Measurements from ENCODE around the gene SH2D7.

Gene SH2D7

DNA sequence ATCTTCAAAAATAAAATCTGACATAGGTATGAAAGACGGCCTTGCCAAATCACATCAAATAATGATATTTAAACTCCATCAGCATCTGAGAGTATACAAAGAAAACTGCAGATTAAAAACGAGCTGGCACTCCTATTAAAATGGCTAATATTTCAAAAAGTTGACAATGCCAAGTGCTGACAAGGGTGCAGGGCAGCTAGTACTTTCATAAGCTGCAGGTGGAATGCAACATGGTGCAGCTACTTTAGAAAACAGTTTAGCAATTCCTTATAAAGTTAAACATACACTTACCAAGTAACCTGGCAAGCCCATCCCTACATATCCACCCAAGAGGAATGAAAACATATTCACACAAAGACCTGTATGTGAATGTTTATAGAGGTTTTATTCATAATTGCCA is 37.8 kb upstream of the SH2D7 start:
- H3K4me2 ChIP-seq (ENCODE audit: low read length), result no peak overlapping the region
- H3K18ac ChIP-seq (ENCODE audit: low read length), result no peak overlapping the region
- no peak overlapping the region for H4K91ac ChIP-seq (ENCODE audit: low read depth, low read length)
- H3K4me1 ChIP-seq (ENCODE audit: control insufficient read depth in 1 of 2, insufficient read depth in 2 of 2, low read length in 2 of 2), result peaks cover 13 to 14% of the 10 kb centered on the region in 2 experiments
- no peak overlapping the region for H3K23ac ChIP-seq (ENCODE audit: low read length)
- H2BK120ac ChIP-seq (ENCODE audit: insufficient read depth, low read length, poor library complexity), result no peak overlapping the region
- no peak overlapping the region for H4K12ac ChIP-seq (ENCODE audit: low read depth, low read length)
- peaks cover 2% of the 10 kb centered on the region for H3K79me1 ChIP-seq (ENCODE audit: low read length)
- H3K4ac ChIP-seq (ENCODE audit: low read depth, low read length), result no peak overlapping the region
- H4K8ac ChIP-seq (ENCODE audit: low read depth, low read length), result no peak overlapping the region
- H2AFZ ChIP-seq (ENCODE audit: insufficient read depth, low read length, poor library complexity), result no peak overlapping the region
- H3K9me3 ChIP-seq (ENCODE audit: insufficient read depth, low read depth, low read length), result no peaks in the 10 kb centered on the region
- WGBS (ENCODE audit: extremely low coverage, insufficient coverage, insufficient read length), result no CpG with 5 or more reads among the region's 2 CpGs
- no peaks in the 10 kb centered on the region for H3K79me2 ChIP-seq (ENCODE audit: control insufficient read depth, insufficient read depth, low read length, poor library complexity)
- DNase-seq, result no peak
- no peak overlapping the region for H2BK12ac ChIP-seq (ENCODE audit: low read length)
- no peak overlapping the region for H2AK5ac ChIP-seq (ENCODE audit: low read length)
- H3K27ac ChIP-seq (ENCODE audit: low read depth, low read length), result no peak overlapping the region
- peaks cover 0 to 3% of the 10 kb centered on the region in 2 experiments for H3K36me3 ChIP-seq (ENCODE audit: control insufficient read depth in 1 of 2, insufficient read depth in 2 of 2, low read length in 2 of 2)
- H3K9ac ChIP-seq (ENCODE audit: low read length), result no peak overlapping the region
- H3K27me3 ChIP-seq (ENCODE audit: insufficient read depth, low read length), result no peaks in the 10 kb centered on the region
- H3K4me3 ChIP-seq (ENCODE audit: low read depth, low read length), result no peak overlapping the region
- no peak overlapping the region for H2BK5ac ChIP-seq (ENCODE audit: low read depth, low read length, poor library complexity)
- H3K14ac ChIP-seq (ENCODE audit: low read length), result no peak overlapping the region

DNA sequence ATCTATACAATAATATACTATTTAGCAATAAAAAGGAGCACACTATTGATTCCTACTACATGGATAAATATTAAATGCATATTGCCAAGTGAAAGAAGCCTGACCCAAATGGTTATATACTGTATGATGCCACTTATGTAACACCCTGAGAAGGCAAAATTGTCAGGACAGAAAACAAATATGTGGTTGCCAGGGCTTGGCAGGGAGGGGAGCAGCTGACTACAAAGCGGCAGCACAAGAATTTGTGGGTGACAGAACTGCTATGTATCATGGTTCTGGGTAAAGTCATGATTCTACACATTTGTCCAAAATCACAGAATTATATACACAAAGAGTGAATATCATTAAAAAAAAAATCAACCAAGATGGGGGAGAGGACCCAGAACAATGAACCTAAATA is 37.4 kb upstream of the SH2D7 start:
- H3K79me1 ChIP-seq (ENCODE audit: low read length), result peaks cover 2% of the 10 kb centered on the region
- no peak overlapping the region for H4K91ac ChIP-seq (ENCODE audit: low read depth, low read length)
- H2BK120ac ChIP-seq (ENCODE audit: insufficient read depth, low read length, poor library complexity), result no peak overlapping the region
- H3K27me3 ChIP-seq (ENCODE audit: insufficient read depth, low read length), result no peaks in the 10 kb centered on the region
- H3K27ac ChIP-seq (ENCODE audit: low read depth, low read length), result no peak overlapping the region
- no peaks in the 10 kb centered on the region for H3K9me3 ChIP-seq (ENCODE audit: insufficient read depth, low read depth, low read length)
- H3K4me3 ChIP-seq (ENCODE audit: low read depth, low read length), result no peak overlapping the region
- no peak overlapping the region for H2AFZ ChIP-seq (ENCODE audit: insufficient read depth, low read length, poor library complexity)
- WGBS (ENCODE audit: extremely low coverage, insufficient coverage, insufficient read length), result no CpG with 5 or more reads among the region's 1 CpG
- no peak overlapping the region for H4K12ac ChIP-seq (ENCODE audit: low read depth, low read length)
- no peak overlapping the region for H3K23ac ChIP-seq (ENCODE audit: low read length)
- H3K18ac ChIP-seq (ENCODE audit: low read length), result no peak overlapping the region
- DNase-seq, result no peak
- peaks cover 11 to 14% of the 10 kb centered on the region in 2 experiments for H3K4me1 ChIP-seq (ENCODE audit: control insufficient read depth in 1 of 2, insufficient read depth in 2 of 2, low read length in 2 of 2)
- H3K4ac ChIP-seq (ENCODE audit: low read depth, low read length), result no peak overlapping the region
- H3K36me3 ChIP-seq (ENCODE audit: control insufficient read depth in 1 of 2, insufficient read depth in 2 of 2, low read length in 2 of 2), result peaks cover 0 to 3% of the 10 kb centered on the region in 2 experiments
- no peak overlapping the region for H3K14ac ChIP-seq (ENCODE audit: low read length)
- no peaks in the 10 kb centered on the region for H3K79me2 ChIP-seq (ENCODE audit: control insufficient read depth, insufficient read depth, low read length, poor library complexity)
- H4K8ac ChIP-seq (ENCODE audit: low read depth, low read length), result no peak overlapping the region
- H2BK5ac ChIP-seq (ENCODE audit: low read depth, low read length, poor library complexity), result no peak overlapping the region
- H2AK5ac ChIP-seq (ENCODE audit: low read length), result no peak overlapping the region
- no peak overlapping the region for H3K9ac ChIP-seq (ENCODE audit: low read length)
- H3K4me2 ChIP-seq (ENCODE audit: low read length), result no peak overlapping the region
- H2BK12ac ChIP-seq (ENCODE audit: low read length), result no peak overlapping the region

DNA sequence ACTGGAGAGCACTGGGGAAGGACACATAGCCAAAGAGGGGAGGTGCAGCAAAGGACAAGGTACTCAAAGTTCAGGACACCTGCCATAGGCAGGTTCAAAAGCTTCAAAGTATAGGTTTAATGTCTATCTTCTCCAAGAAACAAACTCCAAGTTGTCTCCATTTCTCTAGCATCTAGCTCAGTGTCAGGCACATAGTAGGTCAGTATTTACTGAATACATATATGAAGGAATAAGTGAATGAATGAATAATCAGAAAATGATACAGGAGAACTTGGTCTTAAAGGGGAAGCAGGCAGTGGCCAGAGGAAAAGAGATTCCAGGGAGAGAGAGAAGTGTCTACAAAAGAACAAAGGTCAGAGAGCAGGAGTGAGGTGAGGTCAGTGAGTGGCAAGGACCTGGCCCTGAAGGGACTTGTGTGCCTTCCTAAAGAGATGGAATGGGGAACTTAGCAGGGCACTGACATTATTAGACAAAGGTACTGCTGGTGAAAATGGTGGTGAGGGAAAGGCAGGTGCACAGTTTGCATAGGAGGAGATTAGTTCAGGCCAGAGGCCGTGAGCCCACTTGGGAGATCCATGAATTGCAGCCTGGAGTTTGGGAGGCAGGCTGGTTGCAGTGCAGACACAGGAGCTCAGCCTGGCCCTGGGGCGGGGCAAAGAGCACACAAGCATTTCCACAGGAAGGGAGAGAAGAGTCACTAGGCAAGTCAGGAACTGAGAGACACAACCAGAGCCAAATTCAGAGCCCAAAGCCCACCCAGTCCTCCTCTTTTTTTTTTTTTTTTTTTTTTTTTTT is 36.2 kb upstream of the SH2D7 start:
- Histone ChIP-seq H3K9me3 (ENCODE audit: insufficient read depth, low read depth, low read length) (no peaks in the 10 kb centered on the region), H3K4me3 (ENCODE audit: low read depth, low read length) (no peak overlapping the region), H2AK5ac (ENCODE audit: low read length) (no peak overlapping the region), H2BK5ac (ENCODE audit: low read depth, low read length, poor library complexity) (no peak overlapping the region), H3K4ac (ENCODE audit: low read depth, low read length) (no peak overlapping the region), H3K4me1 (ENCODE audit: control insufficient read depth in 1 of 2, insufficient read depth in 2 of 2, low read length in 2 of 2) (peaks cover 6 to 11% of the 10 kb centered on the region in 2 experiments), H4K8ac (ENCODE audit: low read depth, low read length) (no peak overlapping the region), H3K23ac (ENCODE audit: low read length) (no peak overlapping the region), H3K79me1 (ENCODE audit: low read length) (peaks cover 2% of the 10 kb centered on the region), H4K91ac (ENCODE audit: low read depth, low read length) (no peak overlapping the region), H3K9ac (ENCODE audit: low read length) (no peak overlapping the region), H3K27me3 (ENCODE audit: insufficient read depth, low read length) (no peaks in the 10 kb centered on the region), H3K79me2 (ENCODE audit: control insufficient read depth, insufficient read depth, low read length, poor library complexity) (no peaks in the 10 kb centered on the region), H2BK12ac (ENCODE audit: low read length) (no peak overlapping the region), H3K14ac (ENCODE audit: low read length) (no peak overlapping the region), H2BK120ac (ENCODE audit: insufficient read depth, low read length, poor library complexity) (no peak overlapping the region), H4K12ac (ENCODE audit: low read depth, low read length) (no peak overlapping the region), H3K4me2 (ENCODE audit: low read length) (no peak overlapping the region), H3K27ac (ENCODE audit: low read depth, low read length) (no peak overlapping the region), H3K18ac (ENCODE audit: low read length) (no peak overlapping the region), H3K36me3 (ENCODE audit: control insufficient read depth in 1 of 2, insufficient read depth in 2 of 2, low read length in 2 of 2) (peaks cover 0 to 3% of the 10 kb centered on the region in 2 experiments), H2AFZ (ENCODE audit: insufficient read depth, low read length, poor library complexity) (no peak overlapping the region)
- no CpG with 5 or more reads among the region's 2 CpGs for WGBS (ENCODE audit: extremely low coverage, insufficient coverage, insufficient read length)
- no peak for DNase-seq

DNA sequence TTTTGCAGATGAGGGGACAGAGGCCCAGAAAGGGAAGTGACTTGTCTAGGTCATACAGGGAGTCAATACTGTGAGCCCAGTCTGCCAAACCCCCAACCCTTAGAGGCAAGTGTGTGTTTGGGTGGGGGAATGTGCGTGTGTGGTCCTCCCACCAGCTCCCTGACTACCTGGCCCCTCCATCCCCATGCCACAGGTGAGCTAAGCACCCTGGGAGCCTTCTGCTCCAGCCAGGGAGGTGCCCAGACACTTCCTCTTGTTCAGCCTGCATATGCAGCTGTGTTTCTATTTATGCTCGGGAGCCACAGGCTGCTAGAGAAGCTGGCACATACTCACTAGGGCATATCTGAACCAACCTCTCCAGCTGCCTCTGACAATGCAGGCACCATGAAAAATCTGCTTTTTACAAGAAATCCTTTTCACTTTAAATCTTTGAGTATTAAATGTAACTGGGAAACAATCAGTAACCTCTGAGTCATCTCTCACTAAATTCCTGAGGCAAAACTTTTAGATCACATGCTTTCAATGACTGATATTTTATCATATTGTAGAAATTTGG is 35.6 kb upstream of the SH2D7 start:
- no peak overlapping the region for H3K4me2 ChIP-seq (ENCODE audit: low read length)
- no peaks in the 10 kb centered on the region for H3K79me2 ChIP-seq (ENCODE audit: control insufficient read depth, insufficient read depth, low read length, poor library complexity)
- H2AK5ac ChIP-seq (ENCODE audit: low read length), result peak overlapping the region; percentile 42
- no peak overlapping the region for H2BK120ac ChIP-seq (ENCODE audit: insufficient read depth, low read length, poor library complexity)
- H3K9me3 ChIP-seq (ENCODE audit: insufficient read depth, low read depth, low read length), result no peaks in the 10 kb centered on the region
- H4K91ac ChIP-seq (ENCODE audit: low read depth, low read length), result no peak overlapping the region
- peak overlapping the region; percentile 67 for H2BK12ac ChIP-seq (ENCODE audit: low read length)
- H3K36me3 ChIP-seq (ENCODE audit: control insufficient read depth in 1 of 2, insufficient read depth in 2 of 2, low read length in 2 of 2), result peaks cover 0 to 3% of the 10 kb centered on the region in 2 experiments
- no peak overlapping the region for H2BK5ac ChIP-seq (ENCODE audit: low read depth, low read length, poor library complexity)
- peaks cover 2% of the 10 kb centered on the region for H3K79me1 ChIP-seq (ENCODE audit: low read length)
- no peak overlapping the region for H4K8ac ChIP-seq (ENCODE audit: low read depth, low read length)
- H3K4me1 ChIP-seq (ENCODE audit: control insufficient read depth in 1 of 2, insufficient read depth in 2 of 2, low read length in 2 of 2), result peaks cover 7 to 11% of the 10 kb centered on the region in 2 experiments
- no peak overlapping the region for H3K23ac ChIP-seq (ENCODE audit: low read length)
- H3K27me3 ChIP-seq (ENCODE audit: insufficient read depth, low read length), result no peaks in the 10 kb centered on the region
- no peak overlapping the region for H3K14ac ChIP-seq (ENCODE audit: low read length)
- no peak overlapping the region for H3K9ac ChIP-seq (ENCODE audit: low read length)
- DNase-seq, result no peak
- H3K27ac ChIP-seq (ENCODE audit: low read depth, low read length), result no peak overlapping the region
- no peak overlapping the region for H2AFZ ChIP-seq (ENCODE audit: insufficient read depth, low read length, poor library complexity)
- WGBS (ENCODE audit: extremely low coverage, insufficient coverage, insufficient read length), result no CpG with 5 or more reads among the region's 2 CpGs
- H3K4ac ChIP-seq (ENCODE audit: low read depth, low read length), result peak overlapping the region; percentile 38
- H3K18ac ChIP-seq (ENCODE audit: low read length), result peak overlapping the region; percentile 35
- H4K12ac ChIP-seq (ENCODE audit: low read depth, low read length), result no peak overlapping the region
- H3K4me3 ChIP-seq (ENCODE audit: low read depth, low read length), result no peak overlapping the region
